ENCODE data around the gene KIAA0825. TPM values are rescaled to one million over a fixed set of nuclear protein-coding genes. Genes with fewer than 3 reads are reported as not detected.

KIAA0825 gene
- total RNA-seq, 4 donors from 2014 or later, result 12.5 to 32.6 (median 15.9) TPM

GRCh38 chr5:94523018-94523417 lies 95.4 kb downstream of the KIAA0825 start:
- intact Hi-C loops (cut with DNase I), result no loop called here
- H3K4me1 ChIP-seq, result no peaks in the 10 kb centered on the region
- no peak for TF ChIP-seq POLR2A (IDR thresholded peaks at IDR 0.05)
- no peak for TF ChIP-seq CTCF (IDR thresholded peaks at IDR 0.05)
- H3K27me3 ChIP-seq, result no peaks in the 10 kb centered on the region
- no peak overlapping the region for H3K27ac ChIP-seq
- H3K9me3 ChIP-seq, result no peaks in the 10 kb centered on the region
- H3K36me3 ChIP-seq, result no peaks in the 10 kb centered on the region
- H3K4me3 ChIP-seq (replicated peaks in 1 of 3), result no peak overlapping the region
- DNase-seq, result no peak

GRCh38 chr5:94522117-94522516 lies 96.3 kb downstream of the KIAA0825 start:
- intact Hi-C loops (cut with DNase I), result no loop called here
- Histone ChIP-seq H3K27ac (no peak overlapping the region), H3K36me3 (no peaks in the 10 kb centered on the region), H3K27me3 (no peaks in the 10 kb centered on the region), H3K4me1 (no peaks in the 10 kb centered on the region), H3K4me3 (replicated peaks in 1 of 3) (no peak overlapping the region), H3K9me3 (no peaks in the 10 kb centered on the region)
- TF ChIP-seq POLR2A (IDR thresholded peaks at IDR 0.05), result no peak
- no peak for TF ChIP-seq CTCF (IDR thresholded peaks at IDR 0.05)
- DNase-seq, result no peak
- 95 to 97% methylated on average over 1 of the region's 1 CpG for WGBS, 2 donors

DNA sequence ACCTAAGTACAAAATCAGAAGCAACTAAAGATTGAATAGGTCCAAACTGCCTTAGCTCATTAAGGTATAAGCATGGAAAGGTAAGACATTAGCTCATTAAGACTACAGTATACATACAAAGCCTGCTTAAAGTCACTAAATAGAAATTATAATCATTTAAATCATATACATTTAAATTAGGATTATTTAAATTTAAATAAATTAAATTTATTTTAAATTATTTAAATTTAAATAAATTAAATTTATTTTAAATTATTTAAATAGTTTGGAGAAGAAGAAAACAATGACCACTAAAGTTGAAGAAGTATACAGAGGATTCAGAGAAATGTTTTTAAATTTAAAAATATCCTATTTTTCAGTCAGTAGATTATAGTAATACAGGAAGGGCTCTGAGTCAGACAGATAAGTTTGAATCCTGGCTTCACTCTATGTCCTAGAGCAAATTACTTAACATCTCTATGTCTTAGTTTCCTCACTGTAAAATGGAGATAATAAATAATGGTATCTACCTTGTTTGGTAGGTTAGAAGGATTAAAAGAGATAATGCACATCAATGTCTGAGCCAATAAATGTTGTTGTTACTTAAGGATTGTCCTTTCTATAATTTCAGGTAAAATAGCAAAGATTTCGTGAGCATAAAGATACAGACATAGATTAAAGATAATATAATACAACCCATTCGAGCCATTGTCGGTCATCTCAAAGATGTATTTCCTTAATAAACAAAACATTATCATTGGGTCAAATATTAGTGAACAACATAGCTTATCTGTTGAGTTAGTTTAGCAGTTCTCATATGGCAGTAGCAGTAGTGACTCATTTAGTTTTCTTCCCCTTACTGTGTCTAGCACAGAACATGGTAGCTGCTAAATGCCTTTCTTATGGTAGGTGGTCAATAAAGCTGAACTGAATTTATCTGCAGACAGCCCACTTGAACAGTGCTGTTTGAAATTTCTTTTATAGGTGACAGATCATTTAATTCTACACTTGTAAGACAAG lies 100.6 kb downstream of the KIAA0825 start:
- no peaks in the 10 kb centered on the region for H3K4me1 ChIP-seq
- no peak overlapping the region for H3K27ac ChIP-seq
- DNase-seq, result no peak
- H3K36me3 ChIP-seq, result no peaks in the 10 kb centered on the region
- intact Hi-C loops (cut with DNase I), result no loop called here
- TF ChIP-seq CTCF (IDR thresholded peaks at IDR 0.05), result no peak
- TF ChIP-seq POLR2A (IDR thresholded peaks at IDR 0.05), result no peak
- WGBS, 2 donors, result 97 to 98% methylated on average over 3 of the region's 3 CpGs
- no peaks in the 10 kb centered on the region for H3K9me3 ChIP-seq
- H3K27me3 ChIP-seq, result no peaks in the 10 kb centered on the region
- no peak overlapping the region for H3K4me3 ChIP-seq (replicated peaks in 1 of 3)

DNA sequence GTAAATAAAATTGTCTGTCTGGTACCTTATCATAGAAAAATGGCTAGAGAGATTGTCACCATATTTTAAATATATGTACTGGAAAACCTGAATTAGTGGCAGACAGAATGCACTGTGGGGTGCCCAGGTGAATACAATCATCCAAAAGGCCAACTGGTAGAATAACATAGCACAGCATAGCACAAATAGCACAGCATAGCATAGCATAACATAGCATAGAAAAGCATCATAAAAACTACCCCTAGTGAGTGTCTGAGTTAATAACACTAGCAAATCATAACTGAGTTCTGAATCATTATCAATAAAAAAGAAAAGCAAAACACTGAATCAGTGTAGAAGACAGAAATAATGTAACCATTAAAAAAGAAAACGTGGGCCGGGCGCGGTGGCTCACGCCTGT lies 102.3 kb downstream of the KIAA0825 start:
- no peaks in the 10 kb centered on the region for H3K27me3 ChIP-seq
- H3K4me3 ChIP-seq (replicated peaks in 1 of 3), result no peak overlapping the region
- no peaks in the 10 kb centered on the region for H3K4me1 ChIP-seq
- no peaks in the 10 kb centered on the region for H3K36me3 ChIP-seq
- WGBS, 2 donors, result 96 to 98% methylated on average over 5 of the region's 5 CpGs
- no peaks in the 10 kb centered on the region for H3K9me3 ChIP-seq
- H3K27ac ChIP-seq, result no peak overlapping the region
- no peak for TF ChIP-seq CTCF (IDR thresholded peaks at IDR 0.05)
- no peak for TF ChIP-seq POLR2A (IDR thresholded peaks at IDR 0.05)
- intact Hi-C loops (cut with DNase I), result no loop called here
- no peak for DNase-seq

DNA sequence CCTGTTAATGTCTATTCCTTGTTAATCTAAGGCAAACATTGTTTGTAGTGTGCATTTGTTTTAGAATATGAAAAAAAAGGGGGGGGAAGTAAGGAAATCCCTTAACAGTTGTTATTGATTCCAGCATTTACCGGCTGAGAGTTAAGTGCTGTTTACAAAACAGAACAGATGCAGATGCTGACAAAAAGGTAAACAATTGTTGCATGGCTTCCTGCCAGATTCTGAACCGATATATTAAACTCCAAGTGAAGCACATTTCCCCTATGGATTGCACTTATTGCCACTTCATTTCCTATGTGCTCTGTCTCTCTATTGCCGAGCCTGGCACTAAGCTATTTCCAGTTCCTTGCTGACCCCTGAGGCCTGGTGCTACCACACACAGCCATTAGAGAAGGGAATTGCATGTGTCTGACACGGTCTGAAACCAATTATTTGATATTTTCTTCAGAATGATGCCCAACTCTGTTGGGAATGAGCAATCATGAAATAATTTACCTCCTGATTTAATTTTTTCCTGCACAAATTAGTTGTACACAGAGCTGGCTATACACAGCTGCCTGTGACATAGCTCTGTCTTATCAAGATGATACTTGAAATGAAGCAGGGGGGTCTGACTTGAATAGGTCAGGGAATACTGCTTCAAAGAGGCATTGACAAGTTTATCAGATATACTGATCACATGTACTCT lies 109.8 kb downstream of the KIAA0825 start:
- no peak for DNase-seq
- 64 to 68% methylated on average over 4 of the region's 4 CpGs for WGBS, 2 donors
- intact Hi-C loops (cut with DNase I), result no loop called here

More for the DNA sequence above, 109.8 kb downstream of the KIAA0825 start:
- Histone ChIP-seq H3K4me3 (replicated peaks in 1 of 3) (no peak overlapping the region), H3K9me3 (no peaks in the 10 kb centered on the region), H3K4me1 (no peaks in the 10 kb centered on the region), H3K27me3 (no peaks in the 10 kb centered on the region), H3K36me3 (no peaks in the 10 kb centered on the region), H3K27ac (no peak overlapping the region)
- TF ChIP-seq POLR2A (IDR thresholded peaks at IDR 0.05) (no peak), CTCF (IDR thresholded peaks at IDR 0.05) (no peak)
